Spleen (tissue), 11 donors: Measurements from ENCODE around the gene TBPL1. TPM values are rescaled to one million over a fixed set of nuclear protein-coding genes. Genes with fewer than 3 reads are reported as not detected.

Experiments used
- DNase-seq: peaks from one replicate; pipeline ENCODE4 v3.0.0-alpha.2; 2020
- H3K27ac ChIP-seq, 8 donors: fragments of 200-600 bp; sonication (generic) in 7 of 8; 1 replicate in 4 of 8; 2 replicates in 4 of 8; pipeline versions ENCODE4 v1.5.0 to v1.8.0; 2016 to 2021; ENCODE audit warnings: inconsistent platforms in 4 of 8, mild to moderate bottlenecking in 4 of 8, moderate library complexity in 1 of 8
- H3K27me3 ChIP-seq, 7 donors: fragments of 200-600 bp; sonication (generic) in 6 of 7; replicated peaks in 1 of 7; 1 replicate in 4 of 7; 2 replicates in 3 of 7; pipeline versions ENCODE4 v1.5.0 to v1.8.0; 2016 to 2021; ENCODE audit warnings: inconsistent platforms in 3 of 7, mild to moderate bottlenecking in 1 of 7
- H3K36me3 ChIP-seq, 6 donors: fragments of 200-600 bp; sonication (generic) in 5 of 6; 1 replicate in 4 of 6; 2 replicates in 2 of 6; pipeline versions ENCODE4 v1.5.0 to v1.8.0; 2016 to 2021; ENCODE audit warnings: inconsistent platforms in 2 of 6
- H3K4me1 ChIP-seq, 6 donors: fragments of 200-600 bp; sonication (generic) in 5 of 6; 1 replicate in 3 of 6; 2 replicates in 3 of 6; pipeline versions ENCODE4 v1.5.0 to v1.8.0; 2016 to 2021; ENCODE audit warnings: inconsistent platforms in 3 of 6
- H3K4me3 ChIP-seq, 8 donors: fragments of 200-600 bp; sonication (generic) in 7 of 8; 1 replicate in 4 of 8; 2 replicates in 4 of 8; pipeline versions ENCODE4 v1.5.0 to v1.8.0; 2016 to 2021; ENCODE audit warnings: inconsistent platforms in 4 of 8, mild to moderate bottlenecking in 4 of 8, moderate library complexity in 2 of 8
- H3K9me3 ChIP-seq, 8 donors: fragments of 200-600 bp; sonication (generic) in 7 of 8; 1 replicate in 4 of 8; 2 replicates in 4 of 8; pipeline versions ENCODE4 v1.5.0 to v1.8.0; 2016 to 2021; ENCODE audit warnings: inconsistent platforms in 4 of 8
- POLR2A ChIP-seq, 3 donors: fragments of 450-650 bp; IDR thresholded peaks; one replicate each; pipeline ENCODE4 v1.5.1; 2017; ENCODE audit warnings: antibody characterized with exemption in 3 of 3, mild to moderate bottlenecking in 1 of 3
- POLR2AphosphoS5 ChIP-seq, 3 donors: sonication (generic); formaldehyde crosslinking; IDR thresholded peaks; one replicate each; pipeline ENCODE4 v1.5.1; 2017; ENCODE audit warnings: antibody characterized with exemption in 3 of 3
- WGBS, 5 donors: extraction: QIAGEN DNeasy Blood & Tissue Kit in 3 of 5; methylation state at CpG; one replicate each; pipeline versions ENCODE4 v1.1.5 to v1.1.7; 2013 to 2018; 5-methylcytosine and 5-hydroxymethylcytosine counted together
- intact Hi-C: fragments of 100-400 bp; cut with DNase I; formaldehyde crosslinking; loops from one replicate; pipeline ENCODE4 v1.15.0; 2023; ENCODE audit warnings: low total_unique reads
- polyA plus RNA-seq, 3 donors: library from polyadenylated mRNA; stranded (reverse); fragments of 200-250 nt; gene quantifications; one replicate each; pipeline ENCODE4 v1.2.1, GENCODE V29; 2013
- total RNA-seq, 7 donors: library from RNA; depleted of rRNA in 3 of 7; stranded (reverse); fragments of >200 nt in 3 of 7; fragmentation: NEBNext Ultra II Directional in 4 of 7; extraction: Animal tissue kit (Norgen Biotek cat#: 25700) in 4 of 7; gene quantifications; one replicate each; pipeline versions ENCODE4 v1.1.0 to v1.2.1, GENCODE V29; 2016 to 2021
- TF ChIP-seq, protein P1 (sequence below), 11 experiments: fragments of 200-600 bp in 7 of 11; fragments of 450-650 bp in 4 of 11; sonication (generic) in 4 of 11; IDR thresholded peaks in 8 of 11; conservative IDR thresholded peaks in 3 of 11; 1 replicate in 7 of 11; 2 replicates in 4 of 11; pipeline versions ENCODE4 v1.4.0 to v1.8.0; 2016 to 2021; ENCODE audit warnings: antibody characterized with exemption in 11 of 11, inconsistent platforms in 4 of 11, mild to moderate bottlenecking in 1 of 11
- donor health status: healthy with polysubstance abuse.
- donor health status: DM: no; HTN: no; CAD: no; lungs with moderate emphysema.
- donor health status: DM: no; HTN: no; CAD: no.
- donor health status: Bipolar disorder and iron deficiency.
- donor health status: healthy.
- donor health status: DM: no; HTN: no; CAD: no.
- donor health status: DM: yes; HTN: yes; CAD: no.

Gene TBPL1
- total and polyA plus RNA-seq, 10 donors = 17.0 to 33.3 (median 27.6) TPM

DNA sequence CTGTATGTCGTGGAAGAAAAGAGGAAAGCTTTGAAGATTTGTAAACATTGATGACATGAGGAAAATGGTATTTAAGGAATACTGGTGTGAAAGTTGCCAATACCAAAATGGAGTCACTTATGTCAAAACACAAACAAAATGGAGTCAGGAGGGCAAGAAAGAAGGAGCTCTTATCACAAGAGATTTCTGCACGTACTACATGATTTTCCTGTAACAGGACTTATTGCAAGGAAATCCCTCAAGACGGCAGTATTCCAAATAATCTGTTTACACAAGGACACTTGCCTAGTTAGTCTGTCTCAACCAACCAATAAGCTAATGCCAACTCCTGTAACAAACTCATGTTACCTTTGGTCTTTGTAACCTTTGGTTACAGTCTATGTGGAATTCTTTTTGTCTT is 69.6 kb downstream of the TBPL1 start:
- intact Hi-C loops = no loop called here

DNA sequence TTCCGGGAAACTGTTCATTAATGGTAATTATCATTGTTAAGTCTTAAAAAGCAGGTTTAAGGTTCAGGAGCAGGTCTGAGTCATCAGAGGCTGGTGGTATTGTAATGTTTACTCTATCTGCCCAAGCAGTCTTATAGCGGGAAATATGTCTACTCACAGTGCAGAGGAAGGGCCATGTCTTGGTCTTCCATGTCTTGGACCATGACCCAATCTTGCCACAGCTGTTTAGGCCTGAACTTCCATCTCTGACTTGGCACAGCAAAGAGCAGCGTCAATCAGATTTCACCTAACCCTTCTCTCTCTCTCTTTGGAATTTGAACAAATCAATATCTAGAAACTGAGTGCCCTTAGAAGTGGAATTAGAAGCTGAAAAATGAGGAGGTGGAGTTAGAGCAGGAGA is 73.6 kb downstream of the TBPL1 start:
- Histone ChIP-seq H3K27ac (no peak overlapping the region), H3K36me3 (no peaks in the 10 kb centered on the region), H3K4me1 (peaks cover 0 to 4% (median 0%) of the 10 kb centered on the region in 6 donors), H3K9me3 (no peaks in the 10 kb centered on the region), H3K4me3 (no peak overlapping the region), H3K27me3 (no peaks in the 10 kb centered on the region)
- 88 to 97% (median 90%) methylated on average over 3 of the region's 3 CpGs for WGBS, 5 donors
- DNase-seq = no peak
- no peak for TF ChIP-seq POLR2AphosphoS5 (IDR thresholded peaks at IDR 0.05)
- TF ChIP-seq, protein P1, sequence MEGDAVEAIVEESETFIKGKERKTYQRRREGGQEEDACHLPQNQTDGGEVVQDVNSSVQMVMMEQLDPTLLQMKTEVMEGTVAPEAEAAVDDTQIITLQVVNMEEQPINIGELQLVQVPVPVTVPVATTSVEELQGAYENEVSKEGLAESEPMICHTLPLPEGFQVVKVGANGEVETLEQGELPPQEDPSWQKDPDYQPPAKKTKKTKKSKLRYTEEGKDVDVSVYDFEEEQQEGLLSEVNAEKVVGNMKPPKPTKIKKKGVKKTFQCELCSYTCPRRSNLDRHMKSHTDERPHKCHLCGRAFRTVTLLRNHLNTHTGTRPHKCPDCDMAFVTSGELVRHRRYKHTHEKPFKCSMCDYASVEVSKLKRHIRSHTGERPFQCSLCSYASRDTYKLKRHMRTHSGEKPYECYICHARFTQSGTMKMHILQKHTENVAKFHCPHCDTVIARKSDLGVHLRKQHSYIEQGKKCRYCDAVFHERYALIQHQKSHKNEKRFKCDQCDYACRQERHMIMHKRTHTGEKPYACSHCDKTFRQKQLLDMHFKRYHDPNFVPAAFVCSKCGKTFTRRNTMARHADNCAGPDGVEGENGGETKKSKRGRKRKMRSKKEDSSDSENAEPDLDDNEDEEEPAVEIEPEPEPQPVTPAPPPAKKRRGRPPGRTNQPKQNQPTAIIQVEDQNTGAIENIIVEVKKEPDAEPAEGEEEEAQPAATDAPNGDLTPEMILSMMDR (IDR thresholded peaks at IDR 0.05 in 8 of 11, conservative IDR thresholded peaks at IDR 0.05 in 3 of 11) = no peak
- no peak for TF ChIP-seq POLR2A (IDR thresholded peaks at IDR 0.05)
- intact Hi-C loops = no loop called here

More for the DNA sequence above, 69.6 kb downstream of the TBPL1 start:
- no peak for DNase-seq
- no peaks in the 10 kb centered on the region for H3K27me3 ChIP-seq
- peaks cover 0 to 5% (median 0%) of the 10 kb centered on the region in 6 donors for H3K4me1 ChIP-seq
- no peak overlapping the region for H3K4me3 ChIP-seq
- no peaks in the 10 kb centered on the region for H3K36me3 ChIP-seq
- H3K27ac ChIP-seq = no peak overlapping the region
- 66 to 88% (median 81%) methylated on average over 3 of the region's 3 CpGs for WGBS, 5 donors
- TF ChIP-seq POLR2AphosphoS5 (IDR thresholded peaks at IDR 0.05) = no peak
- TF ChIP-seq, protein P1 (IDR thresholded peaks at IDR 0.05 in 8 of 11, conservative IDR thresholded peaks at IDR 0.05 in 3 of 11) = no peak
- no peak for TF ChIP-seq POLR2A (IDR thresholded peaks at IDR 0.05)
- H3K9me3 ChIP-seq = no peaks in the 10 kb centered on the region

DNA sequence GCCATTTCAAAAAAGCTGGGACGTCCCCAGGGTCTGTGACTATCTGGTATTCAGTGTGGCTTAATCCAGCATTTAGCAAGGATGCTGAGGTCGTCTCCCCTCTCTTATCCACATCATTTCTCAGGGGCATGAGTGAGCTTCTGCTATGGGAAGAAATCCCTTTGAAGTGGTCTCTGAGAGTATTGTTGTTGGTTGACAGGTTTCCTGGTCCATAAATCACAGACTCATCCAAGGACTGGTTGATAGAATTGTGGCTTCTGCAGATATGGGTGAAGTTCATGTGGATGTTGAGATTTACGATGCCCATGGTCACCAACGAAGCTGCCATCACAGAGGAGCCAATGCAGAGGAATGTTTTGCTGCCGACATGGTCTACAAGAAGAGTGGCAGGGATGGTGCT is 75.4 kb downstream of the TBPL1 start:
- no peaks in the 10 kb centered on the region for H3K9me3 ChIP-seq
- H3K4me3 ChIP-seq = no peak overlapping the region
- no peak overlapping the region for H3K27ac ChIP-seq
- H3K36me3 ChIP-seq = no peaks in the 10 kb centered on the region
- intact Hi-C loops = no loop called here
- H3K4me1 ChIP-seq = no peaks in the 10 kb centered on the region
- TF ChIP-seq POLR2AphosphoS5 (IDR thresholded peaks at IDR 0.05) (no peak), POLR2A (IDR thresholded peaks at IDR 0.05) (no peak)
- TF ChIP-seq, protein P1 (IDR thresholded peaks at IDR 0.05 in 8 of 11, conservative IDR thresholded peaks at IDR 0.05 in 3 of 11) = no peak
- WGBS, 5 donors = 79 to 85% (median 85%) methylated on average over 5 of the region's 5 CpGs
- no peak for DNase-seq
- H3K27me3 ChIP-seq = no peaks in the 10 kb centered on the region

DNA sequence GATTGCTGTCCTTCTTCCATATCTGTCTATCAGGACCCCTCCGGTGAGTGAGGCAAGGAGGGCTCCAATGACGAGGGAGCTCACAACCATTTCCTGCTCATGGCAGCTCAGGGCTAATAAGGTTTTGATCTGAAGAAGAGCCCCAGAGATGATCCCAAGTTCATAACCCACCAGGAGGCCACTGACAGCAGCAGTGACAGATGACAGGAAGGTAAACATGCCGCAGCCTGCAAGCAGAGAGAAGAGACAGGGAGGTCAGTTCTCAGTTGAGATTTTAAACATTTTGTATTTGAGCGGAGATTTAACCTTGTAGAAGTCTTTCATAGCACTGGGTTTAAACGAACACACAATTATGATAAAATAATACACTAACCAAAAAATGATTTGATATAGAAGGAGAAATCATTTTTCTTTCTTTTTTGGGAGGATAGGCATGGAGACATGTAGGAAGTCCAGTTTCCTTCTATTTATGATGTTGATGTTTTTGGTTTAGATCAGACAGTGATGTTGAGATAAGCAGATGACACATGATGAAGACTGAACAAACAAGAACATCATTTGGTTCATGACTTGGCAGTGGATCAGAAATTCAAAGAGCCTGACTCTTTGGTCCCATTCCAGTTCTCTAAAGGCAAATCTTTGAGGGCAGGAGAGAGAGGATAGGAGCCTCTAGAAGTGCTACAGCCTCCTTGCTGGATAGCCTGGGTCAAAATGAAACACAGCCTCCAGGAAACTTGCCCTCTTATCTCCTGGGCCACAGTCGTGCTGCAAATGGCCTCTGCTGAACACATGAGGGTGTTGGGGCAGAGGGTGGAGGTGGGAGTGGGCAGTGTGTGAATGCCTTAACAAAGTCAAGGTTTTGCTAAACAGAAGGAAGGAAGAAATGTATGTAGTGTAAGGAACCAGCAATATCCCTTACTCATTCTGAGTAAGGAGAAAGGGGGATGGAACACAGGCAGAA is 76.8 kb downstream of the TBPL1 start:
- Histone ChIP-seq H3K9me3 (no peaks in the 10 kb centered on the region), H3K36me3 (no peaks in the 10 kb centered on the region), H3K4me3 (no peak overlapping the region), H3K27me3 (no peaks in the 10 kb centered on the region), H3K27ac (no peak overlapping the region), H3K4me1 (no peaks in the 10 kb centered on the region)
- DNase-seq = no peak
- TF ChIP-seq, protein P1 (IDR thresholded peaks at IDR 0.05 in 8 of 11, conservative IDR thresholded peaks at IDR 0.05 in 3 of 11) = no peak
- TF ChIP-seq POLR2AphosphoS5 (IDR thresholded peaks at IDR 0.05) = no peak
- no peak for TF ChIP-seq POLR2A (IDR thresholded peaks at IDR 0.05)
- intact Hi-C loops = no loop called here
- WGBS, 5 donors = 62 to 72% (median 66%) methylated on average over 6 of the region's 6 CpGs
